Measurements from ENCODE around the gene TIMM9. TPM values are rescaled to one million over a fixed set of nuclear protein-coding genes. Genes with fewer than 3 reads are reported as not detected.
A peak's percentile ranks its signal among the peaks of the same experiment; 100 is the strongest.

Gene TIMM9, protein sequence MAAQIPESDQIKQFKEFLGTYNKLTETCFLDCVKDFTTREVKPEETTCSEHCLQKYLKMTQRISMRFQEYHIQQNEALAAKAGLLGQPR
- total RNA-seq: 20.1 and 29.3 TPM in 2 replicates
- 36.2 and 38.3 TPM in 2 replicates for polyA plus RNA-seq
- 43.9 and 55.5 TPM in 2 replicates for polyA plus RNA-seq (2012)
- 2.4 and 2.9 TPM in 2 replicates for polyA minus RNA-seq (ENCODE audit: low replicate concordance)

DNA sequence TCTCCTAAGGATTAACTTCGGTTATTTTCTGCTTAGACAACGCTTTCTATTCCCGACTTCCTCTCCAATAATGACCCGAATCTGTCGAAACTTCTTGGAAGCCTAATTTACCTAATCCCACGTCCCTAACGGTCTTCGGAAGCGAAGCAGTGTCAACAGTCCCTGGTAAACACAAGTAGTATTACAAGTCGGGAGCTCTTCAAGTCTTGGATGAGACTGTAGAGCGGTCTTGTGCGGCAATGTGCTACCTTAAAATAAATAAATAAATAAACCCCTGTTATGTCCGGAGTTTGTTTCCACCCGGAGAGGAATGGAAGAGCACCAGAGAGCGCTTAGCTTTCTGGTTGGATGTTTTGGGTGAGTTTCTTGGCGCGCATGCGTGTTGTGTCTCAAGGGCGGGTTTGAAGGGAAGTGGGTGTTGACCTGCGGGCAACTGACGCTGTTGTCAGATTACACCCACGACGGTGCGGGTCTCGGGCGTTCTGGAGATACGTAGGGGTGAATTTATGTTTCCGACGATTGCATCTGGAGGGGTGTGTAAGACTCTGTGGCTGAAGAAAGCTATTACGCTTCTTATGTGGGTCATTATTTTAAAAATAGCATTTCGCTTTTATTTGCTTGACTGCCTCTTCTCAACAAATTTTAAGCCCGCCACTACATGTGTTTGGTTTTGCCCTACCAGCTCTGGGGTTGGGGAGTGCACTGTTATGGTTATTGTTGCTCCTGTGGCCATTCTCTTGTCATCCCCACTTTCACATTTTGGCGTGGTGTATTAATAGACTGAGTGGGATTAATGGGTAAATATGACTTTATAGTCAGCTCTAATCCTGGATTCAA lies at the start of gene TIMM9, which contains the start of gene KIAA0586:
Gene TIMM9, minus strand, starts transcription at position 251 of the 837 bp plus-strand sequence. CDS start 15,586 bp downstream, outside the sequence.
Gene KIAA0586, plus strand, starts transcription at position 439 of the 837 bp plus-strand sequence. CDS start 546 bp downstream, outside the sequence.
- Histone ChIP-seq H2AFZ (ENCODE audit: low read length) (peak within 1 kb of the TSS; percentile 100), H4K20me1 (ENCODE audit: control insufficient read depth, extremely low read depth, insufficient read depth, low read length) (no peaks in the 10 kb centered on the region), H3K79me2 (ENCODE audit: control insufficient read depth, insufficient read depth, low read length) (peaks cover 33% of the 10 kb centered on the region), H3K27ac (ENCODE audit: insufficient read depth, low read length) (peak within 1 kb of the TSS; percentile 99), H3K4me1 (ENCODE audit: control insufficient read depth, extremely low read depth, insufficient read depth, low read length) (no peaks in the 10 kb centered on the region), H3K4me2 (ENCODE audit: extremely low read depth, insufficient read depth, low read length) (peak within 1 kb of the TSS; percentile 83), H3K4me3 (replicated peaks in 1 of 4; ENCODE audit: control extremely low read depth in 1 of 4, insufficient read depth in 1 of 4, low read depth in 3 of 4, low read length in 4 of 4) (peak within 1 kb of the TSS; percentile 77 to 97 (median 95)), H3K9ac (ENCODE audit: insufficient read depth, low read length) (peak within 1 kb of the TSS; percentile 90), H3K9me3 (ENCODE audit: control insufficient read depth, insufficient read depth, low read depth, low read length) (no peaks in the 10 kb centered on the region), H3K36me3 (ENCODE audit: control insufficient read depth, insufficient read depth, low read length) (no peaks in the 10 kb centered on the region), H3K27me3 (ENCODE audit: control insufficient read depth, insufficient read depth, low read length) (no peaks in the 10 kb centered on the region)
- TF ChIP-seq EZH2 (IDR thresholded peaks at IDR 0.05; ENCODE audit: low read length, missing control alignments): no peak
- TF ChIP-seq, protein P1, sequence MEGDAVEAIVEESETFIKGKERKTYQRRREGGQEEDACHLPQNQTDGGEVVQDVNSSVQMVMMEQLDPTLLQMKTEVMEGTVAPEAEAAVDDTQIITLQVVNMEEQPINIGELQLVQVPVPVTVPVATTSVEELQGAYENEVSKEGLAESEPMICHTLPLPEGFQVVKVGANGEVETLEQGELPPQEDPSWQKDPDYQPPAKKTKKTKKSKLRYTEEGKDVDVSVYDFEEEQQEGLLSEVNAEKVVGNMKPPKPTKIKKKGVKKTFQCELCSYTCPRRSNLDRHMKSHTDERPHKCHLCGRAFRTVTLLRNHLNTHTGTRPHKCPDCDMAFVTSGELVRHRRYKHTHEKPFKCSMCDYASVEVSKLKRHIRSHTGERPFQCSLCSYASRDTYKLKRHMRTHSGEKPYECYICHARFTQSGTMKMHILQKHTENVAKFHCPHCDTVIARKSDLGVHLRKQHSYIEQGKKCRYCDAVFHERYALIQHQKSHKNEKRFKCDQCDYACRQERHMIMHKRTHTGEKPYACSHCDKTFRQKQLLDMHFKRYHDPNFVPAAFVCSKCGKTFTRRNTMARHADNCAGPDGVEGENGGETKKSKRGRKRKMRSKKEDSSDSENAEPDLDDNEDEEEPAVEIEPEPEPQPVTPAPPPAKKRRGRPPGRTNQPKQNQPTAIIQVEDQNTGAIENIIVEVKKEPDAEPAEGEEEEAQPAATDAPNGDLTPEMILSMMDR (conservative IDR thresholded peaks at IDR 0.05 in 1 of 2, IDR thresholded peaks at IDR 0.05 in 1 of 2; ENCODE audit: low read depth in 1 of 2, low read length in 2 of 2): peak in 1 of 2 donors; percentile 0
- DNase-seq (ENCODE audit: low read depth in 2 of 2): peak; percentile 98 to 99

- Histone ChIP-seq H3K79me2 (ENCODE audit: control insufficient read depth, insufficient read depth, low read length) (no peaks in the 10 kb centered on the region), H3K36me3 (ENCODE audit: control insufficient read depth, insufficient read depth, low read length) (peaks cover 2% of the 10 kb centered on the region), H2AFZ (ENCODE audit: low read length) (no peak overlapping the region), H4K20me1 (ENCODE audit: control insufficient read depth, extremely low read depth, insufficient read depth, low read length) (no peaks in the 10 kb centered on the region), H3K4me3 (replicated peaks in 1 of 4; ENCODE audit: control extremely low read depth in 1 of 4, insufficient read depth in 1 of 4, low read depth in 3 of 4, low read length in 4 of 4) (no peak overlapping the region), H3K9me3 (ENCODE audit: control insufficient read depth, insufficient read depth, low read depth, low read length) (no peaks in the 10 kb centered on the region), H3K27me3 (ENCODE audit: control insufficient read depth, insufficient read depth, low read length) (no peaks in the 10 kb centered on the region), H3K4me1 (ENCODE audit: control insufficient read depth, extremely low read depth, insufficient read depth, low read length) (no peaks in the 10 kb centered on the region), H3K4me2 (ENCODE audit: extremely low read depth, insufficient read depth, low read length) (no peak overlapping the region), H3K9ac (ENCODE audit: insufficient read depth, low read length) (no peak overlapping the region), H3K27ac (ENCODE audit: insufficient read depth, low read length) (no peak overlapping the region)
- no peak for DNase-seq (ENCODE audit: low read depth in 2 of 2)
- no peak for TF ChIP-seq EZH2 (IDR thresholded peaks at IDR 0.05; ENCODE audit: low read length, missing control alignments)
- TF ChIP-seq, protein P1 (conservative IDR thresholded peaks at IDR 0.05 in 1 of 2, IDR thresholded peaks at IDR 0.05 in 1 of 2; ENCODE audit: low read depth in 1 of 2, low read length in 2 of 2): no peak
Measured at GRCh38 chr14:58476320-58476719, 49.0 kb upstream of the TIMM9 start.

DNA sequence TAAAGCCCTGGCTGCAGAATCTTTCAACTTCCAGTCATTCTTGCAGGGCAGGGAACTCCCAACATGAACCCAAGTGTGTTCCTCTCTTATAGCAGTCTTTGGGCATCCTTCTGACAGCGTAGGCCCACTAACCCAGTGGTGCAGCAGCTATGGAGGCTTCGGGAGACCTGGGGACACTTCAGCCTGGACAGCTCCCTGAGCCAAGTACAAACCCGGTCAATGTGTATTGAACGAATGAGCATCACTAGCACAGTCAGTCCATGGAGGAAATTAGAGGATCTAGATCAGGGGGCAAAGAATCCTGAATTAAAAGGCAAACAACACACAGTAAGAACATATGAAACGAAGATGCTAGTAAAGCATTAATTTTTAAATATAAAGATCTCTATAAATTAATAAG lies 42.0 kb upstream of the TIMM9 start:
- Histone ChIP-seq H2AFZ (ENCODE audit: low read length) (no peak overlapping the region), H3K36me3 (ENCODE audit: control insufficient read depth, insufficient read depth, low read length) (peaks cover 6% of the 10 kb centered on the region), H3K4me3 (replicated peaks in 1 of 4; ENCODE audit: control extremely low read depth in 1 of 4, insufficient read depth in 1 of 4, low read depth in 3 of 4, low read length in 4 of 4) (no peak overlapping the region), H4K20me1 (ENCODE audit: control insufficient read depth, extremely low read depth, insufficient read depth, low read length) (no peaks in the 10 kb centered on the region), H3K9me3 (ENCODE audit: control insufficient read depth, insufficient read depth, low read depth, low read length) (no peaks in the 10 kb centered on the region), H3K9ac (ENCODE audit: insufficient read depth, low read length) (no peak overlapping the region), H3K27me3 (ENCODE audit: control insufficient read depth, insufficient read depth, low read length) (no peaks in the 10 kb centered on the region), H3K4me1 (ENCODE audit: control insufficient read depth, extremely low read depth, insufficient read depth, low read length) (no peaks in the 10 kb centered on the region), H3K79me2 (ENCODE audit: control insufficient read depth, insufficient read depth, low read length) (no peaks in the 10 kb centered on the region), H3K4me2 (ENCODE audit: extremely low read depth, insufficient read depth, low read length) (no peak overlapping the region), H3K27ac (ENCODE audit: insufficient read depth, low read length) (no peak overlapping the region)
- no peak for TF ChIP-seq EZH2 (IDR thresholded peaks at IDR 0.05; ENCODE audit: low read length, missing control alignments)
- TF ChIP-seq, protein P1 (conservative IDR thresholded peaks at IDR 0.05 in 1 of 2, IDR thresholded peaks at IDR 0.05 in 1 of 2; ENCODE audit: low read depth in 1 of 2, low read length in 2 of 2): no peak
- DNase-seq (ENCODE audit: low read depth in 2 of 2): no peak
